ENCODE results near the gene ZBTB20.
A peak's percentile ranks its signal among the peaks of the same experiment; 100 is the strongest.
"Not testable (repeated sequence)": the region's sequence is repeated elsewhere in the genome, so short reads cannot be mapped to it uniquely, and the experiment has no call there.

The ZBTB20 gene

DNA sequence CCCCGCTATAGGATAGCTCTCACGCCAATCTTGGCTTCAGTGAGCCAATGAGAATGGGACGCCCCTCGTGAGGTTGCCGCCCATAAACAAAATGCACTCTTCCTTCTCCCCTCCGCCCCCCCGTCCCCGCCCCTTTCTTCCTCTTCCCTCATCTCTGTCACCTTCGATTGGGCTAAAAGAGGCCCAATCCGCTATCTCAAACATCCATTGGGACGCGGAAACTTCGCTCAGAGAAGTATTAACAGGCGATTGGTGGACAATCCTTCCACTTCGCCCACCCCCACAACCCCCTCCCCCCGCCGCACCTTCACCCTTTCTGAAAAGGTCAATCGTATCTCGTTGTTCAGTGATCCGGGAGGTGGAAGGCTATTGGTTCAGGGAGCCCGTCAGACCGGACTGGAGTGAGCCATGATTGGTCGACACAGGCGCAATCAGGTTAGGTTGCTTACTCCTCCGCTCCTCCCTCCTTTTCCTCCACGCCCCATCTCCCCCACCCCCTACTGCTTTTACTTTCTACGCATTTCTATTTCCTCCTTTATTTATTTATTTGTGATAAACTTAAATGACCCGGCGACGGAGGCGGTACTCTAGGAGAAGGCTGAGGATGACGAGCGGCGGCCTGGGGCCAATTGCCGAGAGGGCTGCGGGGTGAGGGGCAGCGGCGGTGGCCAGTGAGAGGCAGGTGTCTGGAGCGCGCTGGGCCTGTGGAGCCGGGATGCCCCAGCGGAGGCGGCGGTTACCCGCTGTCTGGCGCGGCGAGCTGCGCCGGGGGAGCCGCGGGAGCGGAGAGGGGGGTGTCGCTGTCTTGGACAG lies 447 bp upstream of the ZBTB20 start:
- peak; percentile 99 for DNase-seq

DNA sequence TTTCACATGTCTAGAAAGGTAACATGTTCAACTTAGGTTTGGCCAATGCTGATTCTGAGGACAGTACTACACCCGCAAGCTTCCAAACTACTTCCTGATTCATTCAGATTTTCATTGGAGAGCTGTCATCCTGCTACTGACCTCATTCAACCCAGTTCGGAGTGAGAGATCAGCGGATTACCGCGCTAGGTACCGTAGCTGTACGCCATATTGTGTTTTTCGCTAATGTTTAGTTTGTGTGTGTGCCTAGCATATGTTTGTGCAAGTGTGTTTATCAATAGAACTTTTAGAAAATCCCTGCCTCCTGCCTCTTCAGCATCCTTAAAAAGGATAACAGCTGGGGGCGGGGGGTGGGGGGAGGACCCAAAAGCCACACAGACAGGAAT lies 1.1 kb downstream of the ZBTB20 start:
- DNase-seq = peak; percentile 40

DNA sequence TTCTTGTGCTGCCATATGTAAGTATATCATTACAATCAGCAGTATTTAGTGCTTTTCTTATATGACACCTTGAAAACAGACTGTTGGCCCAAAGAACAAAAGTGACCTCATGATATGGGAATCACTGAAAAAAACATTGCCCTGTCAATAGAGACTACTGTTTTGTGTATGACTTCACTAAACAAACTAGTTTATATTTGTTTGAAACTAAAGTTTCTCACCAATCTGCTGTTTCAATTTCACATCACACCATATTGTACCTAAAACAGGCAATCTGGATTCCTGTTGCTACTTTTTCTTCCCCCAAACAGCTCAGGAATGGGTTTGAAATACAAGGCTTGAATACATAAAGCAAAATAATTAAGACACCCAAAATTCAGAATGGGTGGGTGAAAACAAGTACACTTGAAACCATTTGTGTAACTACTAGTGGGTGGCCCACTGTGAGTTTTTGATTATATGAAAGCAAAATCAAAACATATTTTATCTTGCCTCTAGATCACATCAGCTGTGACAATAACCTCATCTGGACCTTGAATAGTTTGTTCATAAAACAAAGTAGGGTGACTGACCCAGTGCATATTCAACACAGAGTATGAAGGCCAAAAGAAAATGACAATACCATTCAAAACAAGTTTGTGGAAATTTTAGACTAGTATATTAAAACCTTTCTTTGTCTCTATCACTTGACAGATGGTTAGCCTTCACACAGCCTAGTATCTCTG lies 5.9 kb downstream of the ZBTB20 start:
- DNase-seq = no peak

DNA sequence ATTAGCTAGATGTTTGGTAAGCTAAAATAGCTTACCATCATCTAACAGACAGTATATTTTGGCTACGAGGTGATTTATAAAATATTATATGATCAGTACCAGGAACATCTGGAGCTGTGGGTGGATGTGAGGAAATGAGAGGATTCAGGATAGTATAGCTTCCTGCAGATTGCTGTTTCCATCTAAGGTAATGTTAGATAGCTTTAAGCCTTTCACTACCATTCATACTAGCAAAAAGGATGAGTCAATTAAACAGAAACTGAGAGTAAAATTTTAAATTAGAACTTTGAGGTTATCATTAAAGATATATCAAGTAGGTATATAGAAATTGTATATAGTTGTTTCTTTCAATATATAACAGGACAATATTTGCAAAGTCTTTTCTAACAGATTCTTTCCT lies 8.0 kb downstream of the ZBTB20 start:
- no peak for DNase-seq

DNA sequence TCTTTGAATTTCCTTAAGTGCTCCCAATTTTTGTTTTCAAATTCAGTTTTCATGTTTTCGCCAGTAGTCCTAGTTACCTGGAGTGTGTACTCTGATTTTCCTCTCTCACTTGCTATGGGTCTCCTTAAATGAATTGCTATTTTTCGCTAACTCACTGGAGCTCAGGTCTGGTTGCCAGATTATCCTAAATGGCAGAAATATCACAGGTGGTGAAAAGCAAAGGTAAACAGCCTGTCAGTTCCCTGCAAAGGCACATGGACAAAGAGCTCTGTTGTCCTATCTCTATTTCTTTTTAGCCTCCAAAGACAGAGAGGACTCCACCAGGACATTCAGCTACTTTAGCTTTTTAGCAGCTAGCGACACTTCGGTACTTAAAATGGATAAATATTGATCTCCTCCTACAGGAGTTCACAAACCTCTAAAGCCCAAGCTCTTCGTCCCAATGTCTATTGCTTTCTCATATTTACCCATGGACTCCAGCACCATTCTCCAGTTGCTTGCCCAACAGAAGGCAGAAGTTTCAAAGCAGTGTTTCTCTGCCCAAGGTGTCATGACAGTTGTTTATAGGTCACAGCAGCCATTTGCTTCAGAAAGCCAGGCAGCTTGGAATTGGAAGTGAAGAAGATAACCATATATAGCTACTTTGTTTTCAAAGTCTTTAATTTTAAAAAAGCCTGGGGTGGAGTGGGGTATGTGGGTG lies 12.3 kb downstream of the ZBTB20 start:
- DNase-seq = no peak

DNA sequence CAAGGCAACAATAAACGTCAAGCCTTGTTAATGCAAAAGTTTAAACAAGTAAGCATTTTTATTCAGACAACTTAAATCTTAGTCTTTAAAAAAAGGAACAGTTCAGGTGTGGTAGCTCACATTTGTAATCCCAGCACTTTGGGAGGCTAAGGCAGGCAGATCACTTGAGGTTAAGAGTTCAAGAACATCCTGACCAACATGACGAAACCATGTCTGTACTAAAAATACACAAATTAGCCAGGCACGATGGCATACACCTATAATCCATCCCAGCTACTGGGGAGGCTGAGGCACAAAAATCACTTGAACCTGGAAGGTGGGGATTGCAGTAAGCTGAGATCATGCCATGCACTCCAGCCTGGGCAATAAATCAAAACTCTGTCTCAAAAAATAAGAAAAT lies 19.9 kb downstream of the ZBTB20 start:
- no peak for DNase-seq

DNA sequence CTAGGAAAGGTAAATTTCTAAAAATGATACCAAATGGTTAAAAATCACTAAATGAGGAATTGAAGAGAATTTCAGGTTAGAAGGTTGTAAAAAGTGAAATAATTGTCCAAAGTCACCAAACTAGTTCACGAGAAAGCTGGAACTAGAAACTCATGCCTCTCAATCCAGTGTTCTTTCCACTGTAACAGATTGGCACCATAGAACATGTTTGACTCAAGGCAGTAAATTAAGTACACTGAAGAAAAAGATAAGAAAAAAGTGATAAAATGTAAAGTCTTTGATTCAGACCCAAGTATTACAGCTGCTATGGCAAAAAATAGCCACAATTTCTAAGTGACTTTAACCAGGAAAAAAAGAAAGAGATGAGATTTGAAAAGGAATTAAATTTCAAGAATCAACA lies 26.5 kb downstream of the ZBTB20 start:
- DNase-seq = no peak

DNA sequence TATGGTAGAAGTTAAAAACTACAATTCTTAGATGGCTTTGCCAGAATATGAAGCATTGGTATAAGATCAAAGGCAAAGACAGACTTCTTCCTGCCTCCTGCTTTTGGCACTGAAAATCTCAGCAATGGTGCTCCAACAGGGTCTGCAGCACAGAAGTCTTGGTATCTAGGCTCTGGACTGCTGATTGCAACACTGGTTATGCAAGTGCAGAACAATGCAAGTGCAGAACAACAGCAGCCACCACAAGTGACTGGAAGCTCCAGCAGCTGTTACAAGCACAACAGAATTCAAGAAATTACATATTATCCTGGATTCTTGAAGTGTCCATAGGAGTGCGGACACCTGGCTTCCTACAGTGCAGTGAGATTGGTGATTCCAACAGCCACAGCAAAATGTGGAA lies 33.7 kb downstream of the ZBTB20 start:
- no peak for DNase-seq

DNA sequence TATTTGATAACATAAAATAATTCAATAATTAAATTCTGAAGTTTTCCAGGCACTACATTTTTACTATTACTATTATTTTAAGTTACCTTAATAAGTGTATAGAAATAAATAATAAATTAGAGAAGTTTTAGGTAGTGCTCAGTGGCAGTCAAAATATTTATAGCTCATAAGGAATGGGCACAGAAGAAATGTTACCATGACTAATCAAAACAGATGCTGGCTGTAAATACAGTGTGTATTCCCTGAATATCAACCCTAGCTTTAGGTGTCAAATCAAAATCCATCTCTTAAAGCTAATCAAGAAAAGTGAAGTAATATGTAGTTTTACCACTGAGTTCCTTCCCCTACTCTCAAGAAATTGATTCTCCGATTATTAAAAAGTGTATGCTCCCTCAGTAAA lies 35.5 kb downstream of the ZBTB20 start:
- DNase-seq = no peak

DNA sequence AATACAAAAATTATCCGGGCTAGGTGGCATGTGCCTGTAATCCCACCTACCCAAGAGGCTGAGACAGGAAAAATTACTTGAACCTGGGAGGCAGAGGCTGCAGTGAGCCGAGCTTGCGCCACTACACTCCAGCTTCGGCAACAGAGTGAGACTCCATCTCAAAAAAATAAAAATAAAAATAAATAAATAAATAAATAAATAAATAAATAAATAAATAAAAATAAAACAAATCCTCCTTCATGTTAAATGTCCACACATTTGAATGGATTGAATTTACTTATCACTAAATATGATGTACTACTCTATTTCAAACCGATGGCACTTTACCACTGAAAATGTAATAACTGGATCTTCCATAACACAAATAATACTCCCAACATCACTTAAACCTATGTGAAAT lies 36.3 kb downstream of the ZBTB20 start:
- DNase-seq = no peak

DNA sequence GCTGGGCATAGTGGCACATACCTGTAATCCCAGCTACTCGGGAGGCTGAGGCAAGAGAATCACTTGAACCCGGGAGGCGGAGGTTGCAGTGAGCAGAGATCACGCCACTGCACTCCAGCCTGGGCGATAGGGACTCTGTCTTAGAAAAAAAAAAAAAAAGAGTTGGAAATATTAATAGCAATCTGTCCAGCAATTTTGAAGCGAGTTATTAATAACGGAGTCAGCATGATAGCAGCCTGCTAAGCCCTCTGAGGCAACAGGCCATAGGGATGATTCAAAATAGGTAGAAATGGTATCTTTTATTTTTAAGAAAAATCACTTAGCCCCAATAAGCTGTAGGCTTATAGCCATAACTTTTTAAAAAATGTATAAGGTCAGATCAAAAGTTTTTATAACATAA lies 37.0 kb downstream of the ZBTB20 start:
- DNase-seq = not testable (repeated sequence)

DNA sequence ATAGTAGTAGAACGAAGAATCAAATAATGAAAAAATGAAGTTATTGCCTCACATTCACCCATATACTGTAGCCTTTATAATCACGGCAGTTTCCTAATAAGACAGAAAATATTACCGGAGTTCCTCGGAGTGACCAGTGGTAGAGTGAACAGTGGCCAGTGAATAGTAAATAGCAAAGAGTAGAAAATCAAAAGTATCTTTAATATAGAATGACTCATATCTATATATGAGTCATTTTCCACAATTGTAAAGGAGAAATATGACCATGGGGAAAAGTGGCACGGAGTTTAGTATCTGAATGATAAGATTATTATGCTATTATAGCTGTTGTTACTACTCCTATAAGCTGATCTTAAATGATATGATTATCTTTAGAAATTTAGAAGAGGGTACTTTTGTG lies 38.5 kb downstream of the ZBTB20 start:
- no peak for DNase-seq

DNA sequence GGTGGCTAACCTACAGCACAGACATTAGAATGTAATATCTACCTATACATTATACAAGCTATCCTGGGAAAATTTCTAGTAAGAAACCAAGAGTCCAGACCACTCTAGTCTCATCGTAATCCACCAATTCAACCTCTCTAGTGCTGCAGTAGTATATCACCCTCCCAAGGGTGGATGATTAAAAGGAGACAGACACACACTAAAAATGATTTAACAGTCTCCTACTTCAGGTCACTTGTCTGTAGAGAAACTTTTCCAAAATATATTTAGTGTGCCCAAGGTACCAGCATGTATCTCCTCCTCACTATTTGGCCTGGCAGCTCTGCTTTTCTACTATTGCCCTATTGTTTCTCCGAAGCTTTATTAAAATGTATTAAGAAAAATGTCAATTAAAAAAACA lies 45.0 kb downstream of the ZBTB20 start:
- no peak for DNase-seq

DNA sequence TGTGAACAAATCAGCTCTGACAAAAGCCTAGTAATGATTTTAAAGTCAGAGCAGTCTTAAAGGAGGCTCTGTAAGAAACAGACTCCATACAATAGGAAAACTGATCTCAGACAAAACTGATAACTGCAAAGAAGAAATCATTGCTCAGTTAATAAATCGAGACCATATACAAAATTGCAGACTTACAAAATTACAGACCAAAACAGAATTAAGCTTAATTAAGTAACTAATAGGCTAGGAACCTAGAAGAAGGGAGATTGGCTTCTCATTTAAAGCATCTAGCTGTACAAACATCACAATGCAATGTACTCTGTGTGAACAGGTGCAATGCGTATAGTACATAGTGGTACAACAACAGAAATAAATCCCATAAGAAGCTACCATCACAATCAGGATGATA lies 46.3 kb downstream of the ZBTB20 start:
- no peak for DNase-seq

DNA sequence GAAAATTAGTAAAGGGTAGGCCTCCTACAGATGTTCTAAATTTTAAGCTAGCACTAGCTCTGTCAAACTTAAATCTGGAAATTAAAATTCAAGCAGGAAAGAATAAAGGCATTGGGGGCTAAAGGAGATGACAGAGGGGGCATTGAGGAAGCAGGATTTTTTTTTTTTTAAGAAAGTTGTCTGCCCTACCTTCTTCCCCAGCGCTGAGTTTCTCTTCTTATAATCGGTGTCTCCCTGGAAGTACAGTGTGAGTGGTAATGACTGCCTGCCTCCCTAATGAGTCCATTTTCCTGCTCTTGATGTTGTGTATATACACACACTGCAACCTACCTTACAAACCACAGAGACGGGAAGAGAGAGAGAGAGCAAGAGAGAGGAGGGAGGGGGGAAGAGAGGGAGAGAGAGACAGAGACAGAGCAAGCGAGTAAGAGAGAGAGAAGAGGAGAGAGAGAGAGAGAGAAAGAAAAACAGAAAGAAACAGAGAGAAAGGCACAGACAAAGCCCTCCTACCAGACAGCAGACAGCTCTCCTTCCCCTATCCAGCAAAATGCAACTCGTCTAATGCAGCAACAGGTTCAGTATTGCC lies 47.0 kb downstream of the ZBTB20 start:
- no peak for DNase-seq

DNA sequence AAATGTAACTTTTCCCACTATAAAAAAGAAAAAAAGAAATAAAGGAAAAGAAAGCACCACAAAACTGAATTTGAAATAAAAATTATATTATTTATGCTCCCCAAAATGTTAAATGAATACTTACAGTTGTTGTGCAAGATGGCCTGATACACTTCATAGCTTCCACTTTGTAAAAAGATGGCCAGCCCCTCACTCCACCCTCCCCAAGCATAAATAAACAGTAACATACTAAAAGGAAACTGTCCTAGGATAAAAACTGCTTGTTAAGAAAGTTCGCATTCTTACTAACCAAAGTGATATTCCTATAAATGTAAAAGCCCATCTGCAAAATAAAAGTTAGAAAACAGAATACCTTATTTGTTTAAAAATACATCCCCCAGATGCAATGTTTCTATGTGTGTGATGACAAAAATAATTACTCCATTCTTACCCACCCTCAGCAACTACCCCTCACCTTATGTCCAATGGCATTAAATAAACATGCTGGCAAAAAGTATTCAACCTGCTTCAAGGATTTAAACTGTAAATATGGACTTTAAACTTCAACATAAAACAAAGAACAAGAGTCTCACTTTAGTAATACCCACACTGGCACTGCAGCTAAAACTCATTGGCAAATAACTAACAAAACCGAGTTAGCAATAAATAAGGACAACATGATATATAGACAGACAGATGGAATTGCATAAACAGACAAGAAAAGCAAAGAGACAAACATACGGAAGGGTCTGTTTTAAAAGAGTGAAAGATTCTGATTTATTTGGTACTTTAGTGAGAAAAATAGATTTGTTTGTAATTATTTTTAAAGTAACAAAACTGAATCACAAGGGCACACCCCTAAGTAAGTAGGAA lies 47.7 kb downstream of the ZBTB20 start:
- no peak for DNase-seq

DNA sequence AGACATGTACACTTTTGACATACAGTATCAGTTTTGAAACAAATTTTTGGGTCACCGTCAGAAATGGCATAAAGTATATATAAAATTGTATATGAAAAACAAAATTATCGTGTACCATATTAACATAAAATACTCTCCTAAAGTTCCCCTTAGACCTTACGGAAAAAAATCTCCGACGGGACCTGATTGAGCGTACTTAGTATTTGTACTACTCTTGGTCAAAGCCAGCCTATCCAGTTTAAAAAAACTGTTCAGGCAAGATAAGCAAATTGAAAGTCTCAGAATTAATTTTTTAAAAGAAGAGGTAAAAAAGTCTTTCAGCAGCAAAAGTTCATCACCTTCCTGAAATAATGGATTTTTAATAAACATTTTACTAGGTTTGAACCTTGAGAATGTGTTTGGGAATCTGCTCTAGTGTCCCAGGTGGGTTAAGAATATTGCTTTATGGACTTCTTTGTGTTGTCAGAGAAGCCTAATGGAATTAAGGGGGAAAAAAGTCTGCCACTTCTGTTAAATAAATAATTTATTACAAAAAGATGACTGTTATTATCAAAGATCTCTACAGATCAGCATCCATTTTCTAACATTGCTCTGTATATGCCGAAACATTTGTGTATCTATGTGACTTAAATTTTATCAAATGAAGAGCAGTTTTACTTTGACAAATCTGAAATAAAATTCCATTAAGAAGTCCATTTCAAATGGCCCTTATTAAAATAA lies 48.6 kb downstream of the ZBTB20 start:
- no peak for DNase-seq

DNA sequence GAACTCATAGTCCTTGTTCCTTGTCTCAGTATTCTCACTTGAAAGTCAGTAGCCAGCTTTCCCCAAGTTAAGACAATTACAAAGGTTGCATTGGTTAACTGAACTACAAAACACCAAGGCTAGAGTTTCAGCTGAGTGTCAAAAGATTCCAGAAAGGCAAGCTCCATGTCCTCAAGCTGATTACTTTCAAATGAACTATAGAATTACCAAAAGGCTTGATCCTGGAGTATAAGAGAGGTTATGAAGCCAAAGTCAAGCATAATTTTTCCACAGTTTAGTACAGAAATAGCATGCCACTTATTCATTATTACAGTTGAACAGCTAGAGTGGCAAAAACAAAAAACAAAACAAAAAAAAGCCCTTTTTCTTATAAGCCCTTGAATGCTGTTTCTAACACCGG lies 51.9 kb downstream of the ZBTB20 start:
- no peak for DNase-seq

DNA sequence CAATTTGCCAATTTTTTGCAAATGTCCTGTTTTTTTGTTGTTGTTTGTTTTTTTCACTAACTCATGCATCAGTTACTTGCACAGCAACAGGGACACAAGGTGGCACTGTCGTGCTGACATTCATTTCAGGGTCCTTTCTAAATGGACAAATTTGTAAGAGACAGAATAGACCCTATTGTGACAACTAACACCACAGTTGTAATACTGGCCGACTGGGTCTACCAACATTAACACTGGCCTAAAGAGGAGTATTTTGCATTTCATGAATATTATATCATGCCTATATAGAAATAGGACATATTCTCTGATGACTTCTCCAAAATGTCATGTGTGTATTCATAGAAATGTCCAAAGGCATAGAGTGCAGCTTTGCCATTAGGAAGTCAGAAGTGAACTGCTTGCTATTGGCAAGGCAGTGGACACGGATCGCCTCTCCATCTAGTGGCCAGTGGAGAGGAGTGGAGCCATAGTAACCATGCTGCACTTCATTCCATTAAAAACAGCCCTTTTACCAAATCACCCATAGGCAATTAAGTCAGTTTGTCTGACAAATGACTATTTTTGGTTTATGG lies 54.8 kb downstream of the ZBTB20 start:
- DNase-seq = peak; percentile 13

DNA sequence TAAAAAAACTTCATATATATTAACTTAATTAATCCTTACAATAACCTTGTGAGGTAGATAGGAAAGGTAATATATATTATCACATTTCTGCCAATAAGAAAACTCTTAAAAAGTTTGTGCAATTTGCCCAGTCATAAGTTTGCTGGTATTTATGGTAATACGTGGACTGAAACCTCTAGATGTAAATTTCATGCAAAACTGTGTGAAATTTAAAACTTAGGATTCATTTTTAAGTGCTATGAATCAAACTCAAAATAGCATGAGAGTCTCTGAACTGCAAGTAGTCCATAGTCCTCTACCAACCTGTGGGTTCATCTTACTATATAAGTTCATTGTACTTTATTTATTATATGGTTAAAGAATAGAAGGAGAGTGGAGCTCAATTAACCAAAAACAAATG lies 56.4 kb downstream of the ZBTB20 start:
- no peak for DNase-seq

DNA sequence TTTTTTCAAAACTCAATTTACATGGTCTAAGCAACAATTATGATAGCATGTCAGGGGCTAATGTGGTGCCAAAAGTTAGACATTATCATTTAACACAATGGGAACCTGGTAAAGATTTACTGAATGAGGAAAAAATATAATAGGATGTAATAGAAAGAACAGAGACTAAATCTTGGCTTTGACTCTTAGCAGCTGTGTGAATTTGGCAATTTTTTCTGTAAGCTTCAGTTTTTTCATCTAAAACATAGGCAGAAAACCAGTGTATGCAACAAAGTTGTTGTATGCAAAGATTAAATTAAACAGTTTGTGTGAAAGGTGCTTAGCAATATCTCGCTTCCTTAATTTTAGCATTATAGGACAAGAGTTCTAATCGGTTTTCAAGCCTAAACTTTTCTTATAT lies 57.6 kb downstream of the ZBTB20 start:
- DNase-seq = no peak

DNA sequence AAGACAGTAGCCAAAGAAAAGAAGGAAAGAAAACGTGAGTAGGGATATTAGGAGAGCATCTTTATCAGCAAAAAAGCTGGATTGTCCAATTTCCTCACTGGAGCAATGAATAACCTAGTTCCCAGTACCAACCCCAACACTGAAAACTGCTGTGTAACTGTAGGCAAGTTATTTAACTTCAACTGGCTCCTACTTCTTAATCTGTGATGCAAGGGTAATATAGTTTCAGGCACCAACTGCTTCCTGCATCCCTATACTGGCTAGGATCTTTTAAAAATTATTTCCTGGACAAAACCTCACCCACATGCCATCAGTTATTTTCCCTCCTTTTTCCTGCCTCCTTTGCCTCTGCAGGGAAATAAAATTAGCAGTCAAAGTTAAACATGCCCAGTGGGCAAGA lies 59.6 kb downstream of the ZBTB20 start:
- DNase-seq = no peak
